ENCODE measurements around the gene KLHL40. TPM values are rescaled to one million over a fixed set of nuclear protein-coding genes. Genes with fewer than 3 reads are reported as not detected.

The KLHL40 gene
- total RNA-seq, 1 experiment from 2014 or later = not detected

- Mint-ChIP-seq H3K4me3 (no peak overlapping the region), H3K27ac (no peak overlapping the region), H3K4me1 (peaks cover 11 to 12% of the 10 kb centered on the region in 2 experiments), H3K36me3 (ENCODE audit: insufficient read depth in 1 of 3, low read depth in 3 of 3) (peaks cover 0 to 9% (median 0%) of the 10 kb centered on the region in 3 experiments; a peak in 1 of 7 replicates), H3K27me3 (ENCODE audit: low read depth) (no peaks in the 10 kb centered on the region; the same call in 1 of the 2 replicates), H3K9me3 (peaks cover 6 to 8% of the 10 kb centered on the region in 2 experiments)
- no peaks in the 10 kb centered on the region for H3K4me1 ChIP-seq (ENCODE audit: insufficient read depth, low read length)
- H4K91ac ChIP-seq (ENCODE audit: insufficient read length, low read depth, low read length) = no peak overlapping the region
- H3K79me2 ChIP-seq (ENCODE audit: insufficient read depth, low read length) = no peaks in the 10 kb centered on the region
- H3K27me3 ChIP-seq (ENCODE audit: insufficient read depth, low read length) = no peaks in the 10 kb centered on the region
- H3K27ac ChIP-seq (ENCODE audit: insufficient read length, low read depth, low read length) = no peak overlapping the region
- H3T11ph ChIP-seq (ENCODE audit: low read length) = no peak overlapping the region
- no peak overlapping the region for H2AK5ac ChIP-seq (ENCODE audit: insufficient read length, low read length)
- H4K5ac ChIP-seq (ENCODE audit: insufficient read length, low read depth, low read length) = no peak overlapping the region
- TF ChIP-seq CTCF (conservative IDR thresholded peaks at IDR 0.05) = no peak
- H3K23me2 ChIP-seq (ENCODE audit: insufficient read length, low read depth, low read length, poor library complexity, severe bottlenecking) = no peaks in the 10 kb centered on the region
- no peak overlapping the region for H3K9ac ChIP-seq (ENCODE audit: extremely low read depth, insufficient read length, low read length)
- H4K20me1 ChIP-seq (ENCODE audit: control insufficient read depth, insufficient read depth, insufficient read length) = no peaks in the 10 kb centered on the region
- no peak overlapping the region for H3K18ac ChIP-seq (ENCODE audit: insufficient read length, low read depth, low read length)
- no peak overlapping the region for H3K14ac ChIP-seq (ENCODE audit: insufficient read depth, low read length)
- H3K56ac ChIP-seq (ENCODE audit: insufficient read length, low read depth, low read length) = no peak overlapping the region
- WGBS (ENCODE audit: extremely low coverage, insufficient read length, low lambda C conversion rate) = no CpG with 5 or more reads among the region's 1 CpG
- H2AFZ ChIP-seq (ENCODE audit: low read length) = no peak overlapping the region
- no peak overlapping the region for H3K4ac ChIP-seq (ENCODE audit: low read depth, low read length)
- H3K4me2 ChIP-seq (ENCODE audit: insufficient read depth, insufficient read length, low read length) = no peak overlapping the region
- H2BK120ac ChIP-seq (ENCODE audit: low read depth, low read length, poor library complexity, severe bottlenecking) = no peak overlapping the region
- no peak overlapping the region for H4K8ac ChIP-seq (replicated peaks; ENCODE audit: insufficient read length, low read depth, low read length)
- H3K23ac ChIP-seq (ENCODE audit: insufficient read length, low read depth, low read length) = no peak overlapping the region
- H2BK12ac ChIP-seq (ENCODE audit: insufficient read length, low read depth, low read length) = no peak overlapping the region
- no peaks in the 10 kb centered on the region for H3K79me1 ChIP-seq (ENCODE audit: insufficient read depth, low read depth, low read length, poor library complexity, severe bottlenecking)
- DNase-seq = no peak
- no peak overlapping the region for H2BK5ac ChIP-seq (ENCODE audit: insufficient read length, low read length)
- H2BK15ac ChIP-seq (ENCODE audit: low read depth, low read length) = no peak overlapping the region
- H3K9me3 ChIP-seq (ENCODE audit: control insufficient read depth, low read depth, low read length) = peaks cover 5% of the 10 kb centered on the region
- no peak overlapping the region for H2BK20ac ChIP-seq (ENCODE audit: low read depth, low read length, poor library complexity, severe bottlenecking)
Measured at GRCh38 chr3:42680271-42680670, 5.1 kb upstream of the KLHL40 start.

All from H9 (cell line).